Caco-2 (cell line): ENCODE results near the gene NDST1. TPM values are rescaled to one million over a fixed set of nuclear protein-coding genes. Genes with fewer than 3 reads are reported as not detected.

ENCODE experiments used
- BruUV-seq: library from RNA; stranded (reverse); fragments of 400-500 nt; replicated peaks from 2 replicates; lab custom pipeline; 2021; lab: Mats Ljungman, UMichigan
- CTCF ChIA-PET: fragments of 300-600 bp; sonication (Branson Sonifier 250); formaldehyde crosslinking; loops from one replicate; lab custom pipeline; 2022; ENCODE audit warnings: antibody characterized with exemption; lab: Charles Lee
- POLR2A ChIA-PET: fragments of 300-600 bp; sonication (Branson Sonifier 250); formaldehyde crosslinking; loops from one replicate; lab custom pipeline; 2022; ENCODE audit warnings: antibody characterized with exemption; lab: Charles Lee
- DNase-seq, 2 experiments: peaks; one replicate each; pipeline versions ENCODE4 v3.0.0 to v3.0.0-alpha.2; 2020 to 2022
- H3K27me3 ChIP-seq: replicated peaks from 2 replicates; pipeline ENCODE4 v1.6.0; 2011; ENCODE audit warnings: low read length; ENCODE audit not compliant: control insufficient read depth, insufficient read depth
- H3K36me3 ChIP-seq: 2 replicates; pipeline ENCODE4 v1.5.1; 2011; ENCODE audit warnings: low read length; ENCODE audit not compliant: control insufficient read depth, insufficient read depth
- H3K4me1 ChIP-seq: fragments of 250-450 bp; sonication (Bioruptor Pico); 2 replicates; pipeline ENCODE4 v1.5.1; 2020; ENCODE audit warnings: mild to moderate bottlenecking
- H3K4me3 ChIP-seq: 2 replicates; pipeline ENCODE4 v1.5.1; 2011; ENCODE audit warnings: low read depth, mild to moderate bottlenecking, control low read depth, low read length
- H3K9me3 ChIP-seq: fragments of 250-450 bp; sonication (Bioruptor Pico); 2 replicates; pipeline ENCODE4 v1.5.1; 2020; ENCODE audit warnings: mild to moderate bottlenecking, moderate library complexity
- H3K27ac Mint-ChIP-seq: one replicate; pipeline ENCODE4 v1.8.0; 2022; ENCODE audit warnings: mixed read lengths; ENCODE audit not compliant: unreplicated experiment
- H3K27me3 Mint-ChIP-seq: one replicate; pipeline ENCODE4 v1.8.0; 2022; ENCODE audit warnings: mixed read lengths; ENCODE audit not compliant: insufficient read depth, unreplicated experiment
- H3K36me3 Mint-ChIP-seq: one replicate; pipeline ENCODE4 v1.8.0; 2022; ENCODE audit warnings: mild to moderate bottlenecking, mixed read lengths; ENCODE audit not compliant: insufficient read depth, unreplicated experiment
- H3K4me1 Mint-ChIP-seq: one replicate; pipeline ENCODE4 v1.8.0; 2022; ENCODE audit warnings: low read depth, mixed read lengths; ENCODE audit not compliant: unreplicated experiment
- H3K4me3 Mint-ChIP-seq: one replicate; pipeline ENCODE4 v1.8.0; 2022; ENCODE audit warnings: mild to moderate bottlenecking, moderate library complexity, mixed read lengths; ENCODE audit not compliant: unreplicated experiment
- H3K9me3 Mint-ChIP-seq: one replicate; pipeline ENCODE4 v1.8.0; 2022; ENCODE audit warnings: mixed read lengths; ENCODE audit not compliant: unreplicated experiment
- CTCF ChIP-seq, 2 experiments: fragments of 200-600 bp in 1 of 2; IDR thresholded peaks; 1 replicate in 1 of 2; 2 replicates in 1 of 2; pipeline versions ENCODE4 v1.5.1 to v1.8.0; 2011 to 2022; ENCODE audit warnings: antibody characterized with exemption in 1 of 2, control low read depth in 1 of 2, inconsistent platforms in 1 of 2, low read depth in 1 of 2, low read length in 1 of 2, mild to moderate bottlenecking in 1 of 2, moderate library complexity in 1 of 2; ENCODE audit not compliant: insufficient read depth in 1 of 2, severe bottlenecking in 1 of 2, unreplicated experiment in 1 of 2
- intact Hi-C: fragments of 100-400 bp; cut with micrococcal nuclease; formaldehyde crosslinking; loops from one replicate; pipeline ENCODE4 v1.10.0; 2022; ENCODE audit not compliant: unreplicated experiment
- total RNA-seq: library from RNA; stranded (reverse); gene quantifications from 2 replicates; pipeline ENCODE4 v1.2.3, GENCODE V29; 2022

The NDST1 gene
- total RNA-seq, 1 experiment from 2014 or later: 110 TPM

- peaks cover 56% of the 10 kb centered on the region for H3K4me1 Mint-ChIP-seq
- Histone ChIP-seq H3K4me3 (no peak overlapping the region), H3K4me1 (peaks cover 68% of the 10 kb centered on the region), H3K36me3 (no peaks in the 10 kb centered on the region), H3K27me3 (no peaks in the 10 kb centered on the region), H3K9me3 (no peaks in the 10 kb centered on the region)
- BruUV-seq: no TSS peak
- H3K9me3 Mint-ChIP-seq: no peaks in the 10 kb centered on the region
- TF ChIP-seq CTCF (IDR thresholded peaks at IDR 0.05; ENCODE audit: insufficient read depth in 1 of 2, low read depth in 1 of 2, low read length in 1 of 2, severe bottlenecking in 1 of 2, unreplicated experiment in 1 of 2): no peak
- ChIA-PET CTCF (interaction anchor here (4.5 kb wide), 1 partner anchor 9 kb away, joined by 24 read pairs; no protein-coding TSS in a partner anchor), POLR2A (interaction anchor here (0.5 kb wide), 1 partner anchor 64 kb away, joined by 3 read pairs; the partner anchor contains the start of gene RPS14)
- intact Hi-C loops: loop anchor here (2.0 kb wide), 1 partner anchor 15 kb away; no protein-coding TSS in a partner anchor
- H3K27ac Mint-ChIP-seq: peak overlapping the region; percentile 61
- H3K36me3 Mint-ChIP-seq: peaks cover 55% of the 10 kb centered on the region
- H3K4me3 Mint-ChIP-seq: no peak overlapping the region
- no peaks in the 10 kb centered on the region for H3K27me3 Mint-ChIP-seq
- DNase-seq: peak; percentile 38 to 64
These were observed 5.7 kb downstream of the NDST1 start for GRCh38 chr5:150513375-150514309.

GRCh38 chr5:150514708-150515211 is 6.8 kb downstream of the NDST1 start:
- Histone ChIP-seq H3K4me1 (peaks cover 57% of the 10 kb centered on the region), H3K9me3 (no peaks in the 10 kb centered on the region), H3K27me3 (no peaks in the 10 kb centered on the region), H3K4me3 (no peak overlapping the region), H3K36me3 (no peaks in the 10 kb centered on the region)
- H3K4me1 Mint-ChIP-seq: peaks cover 63% of the 10 kb centered on the region
- peaks cover 63% of the 10 kb centered on the region for H3K36me3 Mint-ChIP-seq
- DNase-seq: no peak
- H3K27ac Mint-ChIP-seq: peak overlapping the region; percentile 45
- ChIA-PET CTCF (no interaction called here), POLR2A (no interaction called here)
- intact Hi-C loops: no loop called here
- H3K27me3 Mint-ChIP-seq: no peaks in the 10 kb centered on the region
- BruUV-seq: no TSS peak
- H3K4me3 Mint-ChIP-seq: no peak overlapping the region
- no peak for TF ChIP-seq CTCF (IDR thresholded peaks at IDR 0.05; ENCODE audit: insufficient read depth in 1 of 2, low read depth in 1 of 2, low read length in 1 of 2, severe bottlenecking in 1 of 2, unreplicated experiment in 1 of 2)
- no peaks in the 10 kb centered on the region for H3K9me3 Mint-ChIP-seq

- Histone ChIP-seq H3K9me3 (no peaks in the 10 kb centered on the region), H3K4me1 (peaks cover 54% of the 10 kb centered on the region), H3K4me3 (no peak overlapping the region), H3K36me3 (no peaks in the 10 kb centered on the region), H3K27me3 (no peaks in the 10 kb centered on the region)
- TF ChIP-seq CTCF (IDR thresholded peaks at IDR 0.05; ENCODE audit: insufficient read depth in 1 of 2, low read depth in 1 of 2, low read length in 1 of 2, severe bottlenecking in 1 of 2, unreplicated experiment in 1 of 2): no peak
- BruUV-seq: no TSS peak
- POLR2A ChIA-PET: no interaction called here
- Mint-ChIP-seq H3K36me3 (peaks cover 59% of the 10 kb centered on the region), H3K9me3 (no peaks in the 10 kb centered on the region), H3K4me1 (peaks cover 64% of the 10 kb centered on the region), H3K4me3 (no peak overlapping the region), H3K27me3 (no peaks in the 10 kb centered on the region), H3K27ac (peak overlapping the region; percentile 45)
- CTCF ChIA-PET: no interaction called here
- no peak for DNase-seq
- intact Hi-C loops: no loop called here
These were observed 7.5 kb downstream of the NDST1 start for GRCh38 chr5:150515446-150515845.
